GM12878 (cell line): ENCODE results near the gene MSH6. TPM values are rescaled to one million over a fixed set of nuclear protein-coding genes. Genes with fewer than 3 reads are reported as not detected.

Experiments
- ATAC-seq: fragments of 200-7000 bp; cut with Tn5 transposase; 3 replicates; pipeline ENCODE4 v1.9.1; 2020; ENCODE audit warnings: mild to moderate bottlenecking, moderate library complexity
- BruUV-seq: library from RNA; stranded (reverse); fragments of 400-500 nt; replicated peaks from 2 replicates; lab custom pipeline; 2021; lab: Mats Ljungman, UMichigan
- CTCF ChIA-PET: fragments of 300-600 bp; sonication (Branson Sonifier 250); formaldehyde crosslinking; extraction: SDS; loops from one replicate; lab custom pipeline; 2021; ENCODE audit warnings: inconsistent platforms; lab: Yijun Ruan, JAX
- POLR2A ChIA-PET: fragments of 350-600 bp; formaldehyde crosslinking; extraction: SDS; loops from one replicate; lab custom pipeline; 2021; ENCODE audit warnings: inconsistent platforms; lab: Charles Lee
- RAD21 ChIA-PET: fragments of 300-600 bp; sonication (Branson Sonifier 250); formaldehyde crosslinking; loops from one replicate; lab custom pipeline; 2023; ENCODE audit warnings: antibody characterized with exemption; ENCODE audit not compliant: unreplicated experiment; lab: Charles Lee
- SMC1A ChIA-PET: fragments of 300-600 bp; sonication (Branson Sonifier 250); formaldehyde crosslinking; loops from one replicate; lab custom pipeline; 2023; ENCODE audit not compliant: unreplicated experiment, uncharacterized antibody; lab: Charles Lee
- DNase-seq: peaks from one replicate; pipeline ENCODE4 v3.0.0-alpha.2; 2011; ENCODE audit warnings: low read depth, low spot score
- FAIRE-seq: peaks from 3 replicates; lab custom pipeline; 2011; peaks lifted over from hg19 to GRCh38; lab: Jason Lieb, UNC
- H2AFZ ChIP-seq: 2 replicates; pipeline ENCODE4 v1.6.0; 2011; ENCODE audit warnings: low read depth, low read length, control low read depth; ENCODE audit not compliant: control insufficient read depth
- H3K27ac ChIP-seq: 2 replicates; pipeline ENCODE4 v1.5.1; 2011; ENCODE audit warnings: control low read depth; ENCODE audit not compliant: control insufficient read depth, insufficient read depth
- H3K27me3 ChIP-seq, 2 experiments: replicated peaks in 1 of 2; 2 replicates each; pipeline versions ENCODE4 v1.6.0 to v1.6.1; 2011; ENCODE audit warnings: low read length in 1 of 2; ENCODE audit not compliant: control insufficient read depth in 2 of 2, insufficient read depth in 2 of 2
- H3K36me3 ChIP-seq, 2 experiments: 2 replicates each; pipeline ENCODE4 v1.5.1; 2011; ENCODE audit warnings: low read length in 1 of 2; ENCODE audit not compliant: control insufficient read depth in 2 of 2, insufficient read depth in 2 of 2
- H3K4me1 ChIP-seq: 2 replicates; pipeline ENCODE4 v1.6.1; 2011; ENCODE audit warnings: mild to moderate bottlenecking, low read length, moderate library complexity, mixed read lengths; ENCODE audit not compliant: control insufficient read depth, insufficient read depth
- H3K4me2 ChIP-seq: 2 replicates; pipeline ENCODE4 v1.6.0; 2011; ENCODE audit warnings: control low read depth; ENCODE audit not compliant: control insufficient read depth, insufficient read depth
- H3K4me3 ChIP-seq: fragments of 200-600 bp; sonication (generic); 2 replicates; pipeline ENCODE4 v1.5.1; 2016
- H3K79me2 ChIP-seq: 2 replicates; pipeline ENCODE4 v1.6.0; 2011; ENCODE audit warnings: low read length; ENCODE audit not compliant: control insufficient read depth, insufficient read depth
- H3K9ac ChIP-seq: 2 replicates; pipeline ENCODE4 v1.8.0; 2011; ENCODE audit warnings: low read length, control low read depth, mixed read lengths; ENCODE audit not compliant: control insufficient read depth, insufficient read depth
- H3K9me3 ChIP-seq: replicated peaks from 3 replicates; pipeline ENCODE4 v1.5.1; 2011; ENCODE audit warnings: mild to moderate bottlenecking, low read length; ENCODE audit not compliant: control insufficient read depth, insufficient read depth
- H4K20me1 ChIP-seq: 2 replicates; pipeline ENCODE4 v1.6.0; 2011; ENCODE audit not compliant: control insufficient read depth, insufficient read depth
- CBX5 ChIP-seq: sonication (generic); IDR thresholded peaks from 2 replicates; pipeline ENCODE4 v1.6.1; 2016; ENCODE audit warnings: low read depth, moderate library complexity, mild to moderate bottlenecking, inconsistent platforms
- LARP7 ChIP-seq: fragments of 450-650 bp; IDR thresholded peaks from 2 replicates; pipeline ENCODE4 v1.6.1; 2017; ENCODE audit warnings: mild to moderate bottlenecking
- MEF2B ChIP-seq: fragments of 450-650 bp; IDR thresholded peaks from 2 replicates; pipeline ENCODE4 v1.6.1; 2018; ENCODE audit warnings: mild to moderate bottlenecking, moderate library complexity; ENCODE audit not compliant: partially characterized antibody, poor library complexity, severe bottlenecking
- WGBS: methylation state at CpG from one replicate; pipeline ENCODE4 v1.1.6; 2016; ENCODE audit warnings: low lambda C conversion rate; ENCODE audit not compliant: insufficient replicate concordance, insufficient coverage; ENCODE audit errors: missing lambda C conversion rate; 5-methylcytosine and 5-hydroxymethylcytosine counted together
- in situ Hi-C: fragments of 300-500 bp; cut with MboI; formaldehyde crosslinking; loops from 9 replicates; pipeline ENCODE4 v1.14.3; 2018; ENCODE audit warnings: mixed read lengths
- intact Hi-C: fragments of 100-400 bp; cut with micrococcal nuclease; formaldehyde crosslinking; loops from one replicate; pipeline ENCODE4 v1.14.2; 2022; ENCODE audit not compliant: unreplicated experiment
- polyA plus RNA-seq, 11 experiments: library from polyadenylated mRNA; depleted of rRNA in 4 of 11; unstranded in 6 of 11; stranded (reverse) in 5 of 11; fragments of >200 nt; fragmentation: Nextera tagmentation in 4 of 11; fragmentation: Illumina TruSeq in 1 of 11; extraction: Ambion mirVana in 4 of 11; extraction: Trizol in 1 of 11; gene quantifications; 1 replicate in 1 of 11; 2 replicates in 10 of 11; pipeline versions ENCODE4 v1.2.1 to v1.2.3, GENCODE V29; 2011 to 2016; ENCODE audit warnings: inconsistent platforms in 2 of 11, missing spikeins in 2 of 11, low read depth in 1 of 11
- total RNA-seq, 4 experiments: library from RNA; depleted of rRNA in 3 of 4; stranded (reverse); fragments of >200 nt in 3 of 4; fragmentation: Illumina TruSeq in 1 of 4; extraction: Trizol in 1 of 4; gene quantifications; 2 replicates each; pipeline versions ENCODE4 v1.2.1 to v1.2.3, GENCODE V29; 2013 to 2021
- TF ChIP-seq, protein P1 (sequence below): fragments of 450-650 bp; IDR thresholded peaks from 2 replicates; pipeline ENCODE4 v1.6.1; 2016; ENCODE audit warnings: mild to moderate bottlenecking, moderate library complexity, borderline replicate concordance
- TF ChIP-seq, protein P2 (sequence below): fragments of 450-650 bp; IDR thresholded peaks from 2 replicates; pipeline ENCODE4 v1.6.1; 2014; ENCODE audit warnings: mild to moderate bottlenecking
- TF ChIP-seq, protein P3 (sequence below): IDR thresholded peaks from 2 replicates; pipeline ENCODE4 v1.6.1; 2012; ENCODE audit warnings: low read depth, low read length, improper control_type of control experiment
- TF ChIP-seq, protein P4 (sequence below): fragments of 150-350 bp; IDR thresholded peaks from 2 replicates; pipeline ENCODE4 v1.6.1; 2016; ENCODE audit warnings: low read depth, low read length

The MSH6 gene
- total and polyA plus RNA-seq, 10 of the 15 experiments (the other 5 are each of a cell fraction or from before 2014, with no cell fraction given): 12.4 to 108 (median 67.4) TPM

DNA sequence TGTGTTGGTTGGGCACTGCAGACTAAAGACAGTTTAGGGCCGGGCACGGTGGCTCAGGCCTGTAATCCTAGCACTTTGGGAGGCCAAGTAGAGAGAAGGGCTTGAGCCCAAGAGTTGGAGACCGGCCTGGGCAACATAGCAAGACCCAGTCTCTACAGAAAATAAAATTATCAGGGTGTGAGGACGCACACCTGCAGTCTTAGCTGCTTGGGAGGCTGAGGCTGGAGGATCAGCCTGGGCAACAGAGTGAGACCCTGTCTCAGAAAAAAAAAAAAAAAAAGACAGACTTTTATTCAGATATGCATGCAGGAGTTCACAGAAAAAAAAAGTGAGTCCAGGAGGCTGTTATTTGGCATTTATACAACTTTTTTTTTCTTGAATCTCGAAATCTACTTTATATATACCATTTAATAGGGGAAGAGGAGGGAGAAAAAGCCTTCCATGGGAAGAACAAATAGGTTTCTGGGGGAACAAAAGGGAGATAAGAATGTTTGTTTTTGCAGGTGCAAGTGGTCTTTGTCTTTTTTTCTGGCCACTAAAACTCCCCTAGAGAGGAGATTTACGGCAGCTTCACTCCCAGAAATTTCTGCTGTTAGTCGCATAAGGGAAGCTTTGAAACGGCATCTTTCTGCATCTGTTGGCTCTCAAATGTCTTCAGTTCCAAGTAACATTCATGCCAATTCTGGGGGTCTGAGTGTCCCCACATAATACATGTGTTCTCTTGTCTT is 4.1 kb upstream of the MSH6 start (continued):
- TF ChIP-seq, protein P1, sequence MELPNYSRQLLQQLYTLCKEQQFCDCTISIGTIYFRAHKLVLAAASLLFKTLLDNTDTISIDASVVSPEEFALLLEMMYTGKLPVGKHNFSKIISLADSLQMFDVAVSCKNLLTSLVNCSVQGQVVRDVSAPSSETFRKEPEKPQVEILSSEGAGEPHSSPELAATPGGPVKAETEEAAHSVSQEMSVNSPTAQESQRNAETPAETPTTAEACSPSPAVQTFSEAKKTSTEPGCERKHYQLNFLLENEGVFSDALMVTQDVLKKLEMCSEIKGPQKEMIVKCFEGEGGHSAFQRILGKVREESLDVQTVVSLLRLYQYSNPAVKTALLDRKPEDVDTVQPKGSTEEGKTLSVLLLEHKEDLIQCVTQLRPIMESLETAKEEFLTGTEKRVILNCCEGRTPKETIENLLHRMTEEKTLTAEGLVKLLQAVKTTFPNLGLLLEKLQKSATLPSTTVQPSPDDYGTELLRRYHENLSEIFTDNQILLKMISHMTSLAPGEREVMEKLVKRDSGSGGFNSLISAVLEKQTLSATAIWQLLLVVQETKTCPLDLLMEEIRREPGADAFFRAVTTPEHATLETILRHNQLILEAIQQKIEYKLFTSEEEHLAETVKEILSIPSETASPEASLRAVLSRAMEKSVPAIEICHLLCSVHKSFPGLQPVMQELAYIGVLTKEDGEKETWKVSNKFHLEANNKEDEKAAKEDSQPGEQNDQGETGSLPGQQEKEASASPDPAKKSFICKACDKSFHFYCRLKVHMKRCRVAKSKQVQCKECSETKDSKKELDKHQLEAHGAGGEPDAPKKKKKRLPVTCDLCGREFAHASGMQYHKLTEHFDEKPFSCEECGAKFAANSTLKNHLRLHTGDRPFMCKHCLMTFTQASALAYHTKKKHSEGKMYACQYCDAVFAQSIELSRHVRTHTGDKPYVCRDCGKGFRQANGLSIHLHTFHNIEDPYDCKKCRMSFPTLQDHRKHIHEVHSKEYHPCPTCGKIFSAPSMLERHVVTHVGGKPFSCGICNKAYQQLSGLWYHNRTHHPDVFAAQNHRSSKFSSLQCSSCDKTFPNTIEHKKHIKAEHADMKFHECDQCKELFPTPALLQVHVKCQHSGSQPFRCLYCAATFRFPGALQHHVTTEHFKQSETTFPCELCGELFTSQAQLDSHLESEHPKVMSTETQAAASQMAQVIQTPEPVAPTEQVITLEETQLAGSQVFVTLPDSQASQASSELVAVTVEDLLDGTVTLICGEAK: no peak

DNA sequence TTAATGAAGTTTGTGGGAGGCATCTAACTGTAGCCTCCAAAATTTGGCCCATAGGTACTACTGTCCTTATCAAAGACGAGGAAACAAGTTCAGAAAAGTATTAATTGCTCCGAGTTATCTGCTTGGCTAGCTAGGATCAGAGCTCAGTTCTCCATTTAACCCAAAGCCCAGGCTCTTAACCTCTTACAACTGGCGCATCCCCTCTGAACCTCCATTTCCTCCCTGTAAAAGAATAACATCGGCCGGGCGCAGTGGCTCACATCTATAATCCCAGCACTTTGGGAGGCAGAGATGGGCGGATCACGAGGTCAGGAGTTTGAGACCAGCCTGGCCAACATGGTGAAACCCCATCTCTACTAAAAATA is 3.5 kb upstream of the MSH6 start:
- Histone ChIP-seq H3K79me2 (peaks cover 9% of the 10 kb centered on the region), H3K4me1 (no peaks in the 10 kb centered on the region), H3K27me3 (no peaks in the 10 kb centered on the region), H3K9me3 (no peaks in the 10 kb centered on the region), H3K36me3 (no peaks in the 10 kb centered on the region), H3K4me3 (no peak overlapping the region), H3K4me2 (no peak overlapping the region), H4K20me1 (no peaks in the 10 kb centered on the region), H2AFZ (no peak overlapping the region), H3K9ac (no peak overlapping the region), H3K27ac (no peak overlapping the region)
- FAIRE-seq (no peak), DNase-seq (no peak), ATAC-seq (no peak)
- SMC1A ChIA-PET: interaction anchor here (1.6 kb wide), 1 partner anchor 84 kb away, joined by 3 read pairs; no protein-coding TSS in a partner anchor
- intact Hi-C loops (no loop called here), in situ Hi-C loops (no loop called here)
- RAD21 ChIA-PET: no interaction called here
- 70% methylated on average over 8 of the region's 8 CpGs for WGBS
- BruUV-seq: no TSS peak
- CTCF ChIA-PET: interaction anchor here (1.0 to 2.8 kb wide), 3 partner anchors 12 to 342 kb away, joined by 3 to 18 read pairs (median 4); no protein-coding TSS in a partner anchor
- POLR2A ChIA-PET: no interaction called here
- no peak for TF ChIP-seq LARP7
- TF ChIP-seq CBX5: no peak
- TF ChIP-seq, protein P2, sequence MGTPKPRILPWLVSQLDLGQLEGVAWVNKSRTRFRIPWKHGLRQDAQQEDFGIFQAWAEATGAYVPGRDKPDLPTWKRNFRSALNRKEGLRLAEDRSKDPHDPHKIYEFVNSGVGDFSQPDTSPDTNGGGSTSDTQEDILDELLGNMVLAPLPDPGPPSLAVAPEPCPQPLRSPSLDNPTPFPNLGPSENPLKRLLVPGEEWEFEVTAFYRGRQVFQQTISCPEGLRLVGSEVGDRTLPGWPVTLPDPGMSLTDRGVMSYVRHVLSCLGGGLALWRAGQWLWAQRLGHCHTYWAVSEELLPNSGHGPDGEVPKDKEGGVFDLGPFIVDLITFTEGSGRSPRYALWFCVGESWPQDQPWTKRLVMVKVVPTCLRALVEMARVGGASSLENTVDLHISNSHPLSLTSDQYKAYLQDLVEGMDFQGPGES: no peak
- TF ChIP-seq, protein P3, sequence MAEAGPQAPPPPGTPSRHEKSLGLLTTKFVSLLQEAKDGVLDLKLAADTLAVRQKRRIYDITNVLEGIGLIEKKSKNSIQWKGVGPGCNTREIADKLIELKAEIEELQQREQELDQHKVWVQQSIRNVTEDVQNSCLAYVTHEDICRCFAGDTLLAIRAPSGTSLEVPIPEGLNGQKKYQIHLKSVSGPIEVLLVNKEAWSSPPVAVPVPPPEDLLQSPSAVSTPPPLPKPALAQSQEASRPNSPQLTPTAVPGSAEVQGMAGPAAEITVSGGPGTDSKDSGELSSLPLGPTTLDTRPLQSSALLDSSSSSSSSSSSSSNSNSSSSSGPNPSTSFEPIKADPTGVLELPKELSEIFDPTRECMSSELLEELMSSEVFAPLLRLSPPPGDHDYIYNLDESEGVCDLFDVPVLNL: no peak
- no peak for TF ChIP-seq MEF2B
- TF ChIP-seq, protein P4, sequence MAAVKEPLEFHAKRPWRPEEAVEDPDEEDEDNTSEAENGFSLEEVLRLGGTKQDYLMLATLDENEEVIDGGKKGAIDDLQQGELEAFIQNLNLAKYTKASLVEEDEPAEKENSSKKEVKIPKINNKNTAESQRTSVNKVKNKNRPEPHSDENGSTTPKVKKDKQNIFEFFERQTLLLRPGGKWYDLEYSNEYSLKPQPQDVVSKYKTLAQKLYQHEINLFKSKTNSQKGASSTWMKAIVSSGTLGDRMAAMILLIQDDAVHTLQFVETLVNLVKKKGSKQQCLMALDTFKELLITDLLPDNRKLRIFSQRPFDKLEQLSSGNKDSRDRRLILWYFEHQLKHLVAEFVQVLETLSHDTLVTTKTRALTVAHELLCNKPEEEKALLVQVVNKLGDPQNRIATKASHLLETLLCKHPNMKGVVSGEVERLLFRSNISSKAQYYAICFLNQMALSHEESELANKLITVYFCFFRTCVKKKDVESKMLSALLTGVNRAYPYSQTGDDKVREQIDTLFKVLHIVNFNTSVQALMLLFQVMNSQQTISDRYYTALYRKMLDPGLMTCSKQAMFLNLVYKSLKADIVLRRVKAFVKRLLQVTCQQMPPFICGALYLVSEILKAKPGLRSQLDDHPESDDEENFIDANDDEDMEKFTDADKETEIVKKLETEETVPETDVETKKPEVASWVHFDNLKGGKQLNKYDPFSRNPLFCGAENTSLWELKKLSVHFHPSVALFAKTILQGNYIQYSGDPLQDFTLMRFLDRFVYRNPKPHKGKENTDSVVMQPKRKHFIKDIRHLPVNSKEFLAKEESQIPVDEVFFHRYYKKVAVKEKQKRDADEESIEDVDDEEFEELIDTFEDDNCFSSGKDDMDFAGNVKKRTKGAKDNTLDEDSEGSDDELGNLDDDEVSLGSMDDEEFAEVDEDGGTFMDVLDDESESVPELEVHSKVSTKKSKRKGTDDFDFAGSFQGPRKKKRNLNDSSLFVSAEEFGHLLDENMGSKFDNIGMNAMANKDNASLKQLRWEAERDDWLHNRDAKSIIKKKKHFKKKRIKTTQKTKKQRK: no peak
